ENCODE data around the gene CTNNBL1. TPM values are rescaled to one million over a fixed set of nuclear protein-coding genes. Genes with fewer than 3 reads are reported as not detected.

The CTNNBL1 gene
- total and polyA plus RNA-seq, 9 donors, result 21.9 to 38.4 (median 32.9) TPM

GRCh38 chr20:37920679-37921322 lies 227.0 kb downstream of the CTNNBL1 start:
- Histone ChIP-seq H3K27me3 (ENCODE audit: control insufficient read depth, insufficient read depth, low read length) (peaks cover 40% of the 10 kb centered on the region), H3K36me3 (ENCODE audit: control insufficient read depth, insufficient read depth, low read length) (no peaks in the 10 kb centered on the region), H3K9me3 (replicated peaks; ENCODE audit: control insufficient read depth, low read depth, low read length) (no peaks in the 10 kb centered on the region), H3K4me3 (ENCODE audit: low read length) (no peak overlapping the region), H3K4me1 (ENCODE audit: control insufficient read depth, insufficient read depth, low read length) (peaks cover 11% of the 10 kb centered on the region), H3K27ac (ENCODE audit: low read length) (no peak overlapping the region)
- no peak for DNase-seq
- no CpG with 5 or more reads among the region's 1 CpG for WGBS (ENCODE audit: insufficient coverage)

- peaks cover 34% of the 10 kb centered on the region for H3K27me3 ChIP-seq (ENCODE audit: control insufficient read depth, insufficient read depth, low read length)
- no CpG with 5 or more reads among the region's 6 CpGs for WGBS (ENCODE audit: insufficient coverage)
- peaks cover 4% of the 10 kb centered on the region for H3K4me1 ChIP-seq (ENCODE audit: control insufficient read depth, insufficient read depth, low read length)
- no peak overlapping the region for H3K4me3 ChIP-seq (ENCODE audit: low read length)
- H3K9me3 ChIP-seq (replicated peaks; ENCODE audit: control insufficient read depth, low read depth, low read length), result no peaks in the 10 kb centered on the region
- no peaks in the 10 kb centered on the region for H3K36me3 ChIP-seq (ENCODE audit: control insufficient read depth, insufficient read depth, low read length)
- no peak overlapping the region for H3K27ac ChIP-seq (ENCODE audit: low read length)
- no peak for DNase-seq
Measured at GRCh38 chr20:37921341-37921929, 227.6 kb downstream of the CTNNBL1 start.

Other genes with a start within 250 kb of the CTNNBL1 start
- gene NNAT, start 172.8 kb upstream of the CTNNBL1 start, total RNA-seq, result 372 TPM
- 100 to 1,000 TPM; 325 to 800 (median 519) TPM for gene NNAT, start 172.8 kb upstream of the CTNNBL1 start, polyA plus RNA-seq (ENCODE audit: insufficient read depth in 1 of 8, insufficient read length in 8 of 8, low replicate concordance in 1 of 8)
- gene BLCAP, start 166.2 kb upstream of the CTNNBL1 start, total RNA-seq, result 282 TPM
- gene BLCAP, start 166.2 kb upstream of the CTNNBL1 start, polyA plus RNA-seq (ENCODE audit: insufficient read depth in 1 of 8, insufficient read length in 8 of 8, low replicate concordance in 1 of 8), result 100 to 1,000 TPM; 324 to 549 (median 483) TPM
- gene VSTM2L, start 209.1 kb downstream of the CTNNBL1 start, total RNA-seq, result 2.4 TPM
- gene VSTM2L, start 209.1 kb downstream of the CTNNBL1 start, polyA plus RNA-seq (ENCODE audit: insufficient read depth in 1 of 8, insufficient read length in 8 of 8, low replicate concordance in 1 of 8), result 1 to 10 TPM; 1.6 to 7.1 (median 3.1) TPM